ENCODE results near the gene TSPAN4. TPM values are rescaled to one million over a fixed set of nuclear protein-coding genes. Genes with fewer than 3 reads are reported as not detected.

TSPAN4 gene
- 199 and 210 TPM in 2 replicates for total RNA-seq (2014; rRNA removed)
- polyA plus RNA-seq (2012), result 212 TPM

- peak; percentile 86 for DNase-seq (ENCODE audit: low read depth)
These were observed at the start of gene TSPAN4, which contains the start of gene POLR2L for GRCh38 chr11:842370-843002. TSS of gene TSPAN4 (plus strand) at chr11:842852. CDS start at chr11:850305, 7,453 bp downstream. TSS of gene POLR2L (minus strand) at chr11:842529. CDS start at chr11:842508, 21 bp downstream.

DNA sequence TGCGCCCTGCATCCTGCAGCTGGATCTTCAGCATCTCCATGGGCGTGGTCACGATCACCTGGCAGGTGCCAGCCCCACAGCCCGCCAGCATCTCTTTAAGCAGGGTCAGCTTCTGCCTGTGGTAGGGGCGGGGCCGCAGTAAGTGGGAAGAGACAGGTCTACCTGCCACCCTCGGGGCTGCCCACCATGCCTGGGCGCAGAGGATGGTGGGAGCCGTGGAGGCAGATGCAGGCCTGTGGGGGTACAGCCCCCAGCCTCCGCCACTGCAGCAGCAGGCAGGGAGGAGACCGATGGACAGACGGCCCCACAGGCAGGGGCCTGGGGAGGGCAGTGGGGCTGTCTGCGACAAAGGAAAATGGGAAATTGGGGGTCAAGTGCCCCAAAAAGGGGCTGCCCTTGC, 49.8 kb upstream of the TSPAN4 start:
- DNase-seq (ENCODE audit: low read depth), result no peak

GRCh38 chr11:793556-793955, 49.1 kb upstream of the TSPAN4 start:
- DNase-seq (ENCODE audit: low read depth), result no peak

GRCh38 chr11:794013-794765, 48.5 kb upstream of the TSPAN4 start:
- no peak for DNase-seq (ENCODE audit: low read depth)

DNA sequence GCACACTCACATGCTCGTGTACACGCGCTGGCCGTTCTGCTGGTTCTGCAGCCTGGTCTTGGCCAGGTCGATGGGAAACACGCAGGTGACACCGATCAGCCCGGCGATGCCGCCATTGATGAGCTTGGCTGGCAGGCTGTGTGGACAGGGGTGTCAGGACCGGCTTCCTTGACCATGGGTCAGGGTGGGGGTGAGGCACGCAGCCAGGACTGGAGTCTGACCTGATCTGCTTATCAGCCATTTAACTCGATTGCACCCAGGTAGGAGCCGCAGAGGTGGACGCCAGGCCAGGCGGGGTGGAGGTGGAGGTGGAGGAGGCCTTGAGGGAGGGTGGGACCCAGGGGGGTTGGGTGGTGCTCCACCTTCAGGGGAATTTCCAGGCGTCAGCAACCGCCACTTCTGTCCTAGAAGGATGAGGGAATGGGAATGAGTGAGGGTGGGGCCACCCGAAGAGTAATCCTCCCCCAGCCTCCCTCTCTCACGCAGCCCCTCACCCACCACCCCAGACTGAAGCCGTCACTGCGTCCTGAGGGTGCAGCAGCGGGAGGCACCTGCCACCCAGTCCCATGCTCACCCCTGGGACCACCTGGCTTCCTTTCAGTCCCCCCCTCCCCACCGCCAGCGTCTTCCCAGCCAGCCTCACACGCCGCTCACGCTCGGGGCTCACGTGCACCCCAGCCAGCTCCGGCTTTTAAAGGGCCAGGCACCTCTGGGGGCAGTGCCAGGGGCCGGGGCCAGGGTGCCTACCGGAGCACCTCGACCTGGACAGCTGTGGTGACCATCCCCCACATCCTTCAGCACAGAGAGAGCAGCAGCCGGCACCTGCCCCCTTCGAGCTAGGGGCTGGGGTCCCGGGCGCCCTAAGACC, 47.7 kb upstream of the TSPAN4 start:
- DNase-seq (ENCODE audit: low read depth), result no peak

GRCh38 chr11:795634-796564, 46.8 kb upstream of the TSPAN4 start:
- peak; percentile 88 for DNase-seq (ENCODE audit: low read depth)

- DNase-seq (ENCODE audit: low read depth), result no peak
These were observed 45.9 kb upstream of the TSPAN4 start for GRCh38 chr11:796565-797295.

DNA sequence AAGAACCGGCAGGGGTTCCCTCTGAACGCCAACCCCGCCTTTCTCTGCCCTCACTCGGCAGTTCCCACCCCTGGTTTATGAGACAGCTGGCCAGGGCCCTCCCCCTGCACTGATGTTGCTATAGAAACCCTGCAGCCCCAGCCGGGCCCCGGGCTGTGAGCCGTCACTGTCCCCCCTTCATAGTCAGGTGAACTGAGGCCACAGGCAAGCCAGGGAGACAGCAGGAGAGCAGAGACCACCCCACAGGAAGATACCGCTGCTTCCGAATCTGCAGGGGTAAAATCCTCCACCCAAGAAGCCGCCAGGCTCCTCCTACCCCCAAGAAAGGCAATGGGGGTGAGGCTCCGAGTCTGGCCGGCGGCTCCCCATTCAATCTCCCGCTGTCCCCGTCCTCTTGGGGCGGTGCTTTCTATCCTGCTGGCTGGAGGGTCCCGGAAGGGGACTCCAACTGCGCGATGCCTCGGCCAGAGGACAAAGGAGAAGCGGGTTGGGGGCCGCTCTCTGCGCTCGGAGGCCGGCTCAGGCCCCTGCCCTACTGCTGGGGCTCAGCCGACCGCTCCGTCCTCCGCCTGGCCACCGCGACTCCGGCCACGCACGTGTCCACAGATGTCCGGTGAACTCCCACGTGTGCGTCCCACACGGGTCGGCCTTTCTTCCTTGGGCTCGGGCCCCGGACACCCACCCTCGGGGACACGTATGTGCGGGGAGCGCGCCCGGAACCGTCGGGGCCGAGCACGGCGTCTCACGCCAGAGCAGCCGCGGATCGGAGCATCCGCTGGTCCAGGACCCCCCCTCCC, 45.2 kb upstream of the TSPAN4 start:
- DNase-seq (ENCODE audit: low read depth), result peak; percentile 83

DNA sequence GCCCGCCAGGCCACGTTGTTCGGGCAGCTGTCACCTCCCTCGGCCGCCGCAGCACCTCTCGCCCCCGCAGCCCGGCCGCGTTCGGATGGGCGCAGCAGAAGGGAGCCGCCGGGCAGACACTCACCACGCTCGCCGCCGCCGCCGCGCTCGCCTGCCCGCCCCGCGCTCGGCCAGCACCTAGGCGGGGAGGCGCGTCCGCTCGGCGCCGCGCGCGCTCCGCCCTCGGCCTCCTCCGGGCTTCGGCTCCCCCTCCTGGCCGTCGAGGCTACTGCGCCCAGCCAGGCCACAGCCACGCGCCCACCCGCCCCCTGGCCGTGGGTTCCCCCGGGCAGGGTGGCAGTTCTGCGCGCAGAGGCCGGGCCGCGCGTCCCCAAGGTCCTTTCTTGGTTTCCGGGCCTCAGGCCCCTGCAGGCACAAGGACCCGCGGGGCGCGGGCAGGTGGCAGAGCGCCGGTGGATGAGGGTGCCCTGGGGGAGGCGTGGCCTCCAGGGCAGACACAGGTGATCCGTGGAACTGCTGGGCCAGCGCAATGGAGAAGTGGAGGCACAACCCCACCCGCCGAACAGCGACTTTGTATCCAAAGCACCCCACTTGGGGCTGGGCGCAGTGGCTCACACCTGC, 44.4 kb upstream of the TSPAN4 start, which contains the start of gene SLC25A22:
Gene SLC25A22, minus strand, starts transcription at position 189 of the 621 bp plus-strand sequence. CDS start 3,275 bp downstream, outside the sequence.
- peak; percentile 67 for DNase-seq (ENCODE audit: low read depth)

- DNase-seq (ENCODE audit: low read depth), result no peak
These were observed 42.9 kb upstream of the TSPAN4 start for GRCh38 chr11:799641-800316.

DNA sequence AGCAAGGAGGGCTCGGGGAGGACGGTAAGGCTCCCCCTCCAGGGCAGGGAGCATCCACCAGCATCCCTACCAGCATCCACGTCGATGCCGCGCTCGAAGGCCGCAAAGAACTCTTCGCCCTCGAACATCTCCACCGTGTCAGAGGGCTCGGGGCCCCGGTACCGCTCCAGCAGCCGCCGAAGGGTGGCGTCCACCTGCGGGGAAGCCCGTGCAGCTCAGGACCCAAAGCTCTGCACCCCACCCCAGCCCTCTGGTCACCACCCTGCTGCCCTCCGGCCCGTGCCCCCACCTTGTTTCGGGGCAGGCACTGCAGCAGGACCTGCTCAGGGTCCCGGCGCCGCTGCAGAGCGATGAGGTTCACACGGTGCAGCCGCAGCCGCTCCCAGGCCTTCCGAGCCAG, 42.2 kb upstream of the TSPAN4 start:
- no peak for DNase-seq (ENCODE audit: low read depth)

GRCh38 chr11:801097-801780, 41.4 kb upstream of the TSPAN4 start:
- no peak for DNase-seq (ENCODE audit: low read depth)

DNA sequence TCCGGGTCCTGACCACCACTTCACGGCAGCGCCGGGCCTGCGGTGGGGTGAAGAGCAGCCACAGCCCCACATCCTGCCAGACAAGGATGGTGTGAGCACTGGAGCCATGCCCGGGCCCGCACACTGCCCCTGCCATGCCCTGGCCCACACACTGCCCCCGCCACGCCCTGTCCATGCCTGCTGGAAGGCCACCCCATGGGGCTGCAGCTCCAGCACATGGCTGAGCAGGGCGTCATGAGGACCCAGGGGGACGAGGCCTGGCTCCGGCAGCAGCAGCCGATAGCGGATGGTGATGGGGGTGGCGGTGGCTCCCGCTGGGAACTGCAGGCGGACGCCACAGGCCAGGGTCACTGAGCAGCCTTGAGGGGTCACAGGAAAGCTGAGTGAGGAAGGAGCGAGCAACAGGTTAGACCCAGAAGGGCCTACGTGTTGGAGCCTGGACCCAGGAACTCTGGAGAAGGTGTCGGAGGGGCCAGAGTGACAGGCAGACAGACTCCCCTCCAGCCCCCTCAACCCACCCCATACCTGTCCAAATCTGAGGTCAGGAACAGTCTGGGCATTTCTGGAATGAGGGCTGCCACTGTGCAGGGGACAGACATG, 40.5 kb upstream of the TSPAN4 start:
- DNase-seq (ENCODE audit: low read depth), result no peak

DNA sequence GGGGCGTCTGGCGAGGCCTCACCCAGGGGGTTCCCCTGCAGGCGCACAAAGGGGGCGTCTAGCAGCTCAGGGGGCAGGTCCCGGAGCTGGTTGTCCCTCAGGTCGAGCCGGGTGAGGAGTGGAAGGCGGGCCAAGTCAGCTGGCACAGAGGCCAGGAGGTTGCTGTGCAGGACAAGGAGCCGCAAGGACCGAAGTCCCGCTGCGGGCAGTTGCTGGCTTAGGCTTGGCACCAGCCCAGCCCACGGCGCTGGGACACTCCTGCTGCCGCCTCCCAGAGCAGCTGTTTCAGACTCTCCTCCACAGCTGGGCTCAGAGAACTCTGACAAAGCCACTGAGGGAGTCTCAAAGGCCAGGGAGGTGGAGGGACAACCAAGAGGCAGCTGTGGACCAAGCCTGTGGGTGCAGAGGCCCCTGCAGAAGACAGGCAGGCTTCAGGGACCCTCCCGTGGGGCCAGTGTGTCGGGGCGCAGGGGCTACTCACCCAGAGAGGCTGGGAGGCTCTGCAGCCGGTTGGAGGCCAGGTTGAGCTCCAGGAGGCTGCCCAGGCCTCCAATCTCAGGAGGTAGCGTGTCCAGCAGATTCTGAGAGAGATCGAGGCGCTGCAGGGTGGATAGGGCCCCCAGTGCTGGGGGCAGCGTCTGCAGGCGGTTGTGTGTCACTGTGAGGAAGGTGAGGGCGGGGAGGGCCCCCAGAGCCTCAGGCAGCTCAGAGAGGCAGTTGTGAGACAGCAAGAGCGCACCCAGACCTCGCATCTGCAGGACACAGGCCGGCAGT, 39.8 kb upstream of the TSPAN4 start:
- no peak for DNase-seq (ENCODE audit: low read depth)

- no peak for DNase-seq (ENCODE audit: low read depth)
These were observed 39.2 kb upstream of the TSPAN4 start for GRCh38 chr11:803467-803742.

DNA sequence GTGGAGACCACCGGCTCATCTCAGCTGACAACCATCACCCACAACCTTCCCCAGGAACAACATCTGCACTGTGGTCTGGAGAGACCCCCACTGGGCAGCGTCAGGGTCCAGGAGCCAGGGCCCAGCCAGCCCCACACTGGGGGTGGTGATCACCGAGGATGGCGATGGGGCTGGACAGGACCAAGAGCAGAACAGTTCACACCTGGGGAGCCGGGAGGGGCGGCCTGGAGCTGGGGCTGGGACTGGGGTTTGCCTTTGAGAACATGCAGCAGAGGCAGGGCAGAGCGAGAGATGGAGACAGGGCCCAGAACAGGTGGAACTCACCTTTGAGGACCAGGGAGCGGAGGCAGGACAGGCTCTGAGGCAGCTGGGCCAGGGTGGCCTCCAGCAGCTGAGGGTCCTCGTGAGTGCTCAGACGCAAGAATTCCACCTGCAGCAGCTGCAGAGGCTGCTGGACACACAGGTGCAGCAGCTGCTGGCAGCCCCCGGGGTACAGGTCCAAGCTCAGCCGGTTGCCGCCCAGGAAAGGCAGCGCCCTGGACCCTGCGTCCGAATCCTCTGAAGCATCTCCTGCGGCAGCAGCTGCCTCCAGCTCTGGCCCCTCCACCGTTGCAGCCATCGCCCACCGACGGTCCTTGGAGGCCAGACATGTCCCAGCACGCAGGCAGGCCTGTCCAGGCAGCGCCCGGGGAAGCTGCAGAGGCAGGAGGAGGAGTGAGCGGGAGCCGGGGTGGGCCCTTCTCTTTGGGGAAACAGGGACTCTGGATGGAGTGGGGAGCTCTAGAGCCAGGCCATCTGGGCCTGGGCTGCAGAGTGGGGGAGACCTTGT, 38.7 kb upstream of the TSPAN4 start:
- no peak for DNase-seq (ENCODE audit: low read depth)

Measured in LHCN-M2 (cell line).